Ascending aorta (tissue), 2 donors: ENCODE results near the gene MLX. TPM values are rescaled to one million over a fixed set of nuclear protein-coding genes. Genes with fewer than 3 reads are reported as not detected.

Experiments used
- DNase-seq, 2 donors: peaks; one replicate each; pipeline ENCODE4 v3.0.0-alpha.2; 2019; ENCODE audit warnings: low spot score in 2 of 2
- H3K27ac ChIP-seq, 2 donors: fragments of 200-600 bp; sonication (generic); one replicate each; pipeline ENCODE4 v1.5.1; 2016 to 2017; ENCODE audit warnings: mild to moderate bottlenecking in 1 of 2
- H3K27me3 ChIP-seq: fragments of 200-600 bp; sonication (generic); one replicate; pipeline ENCODE4 v1.5.1; 2017
- H3K36me3 ChIP-seq, 2 donors: fragments of 200-600 bp; sonication (generic); one replicate each; pipeline ENCODE4 v1.5.1; 2016
- H3K4me1 ChIP-seq, 2 donors: fragments of 200-600 bp; sonication (generic); one replicate each; pipeline ENCODE4 v1.5.1; 2016 to 2017; ENCODE audit warnings: mild to moderate bottlenecking in 1 of 2
- H3K4me3 ChIP-seq, 2 donors: fragments of 200-600 bp; sonication (generic); one replicate each; pipeline ENCODE4 v1.5.1; 2016 to 2017; ENCODE audit warnings: mild to moderate bottlenecking in 1 of 2
- H3K9me3 ChIP-seq, 2 donors: fragments of 200-600 bp; sonication (generic); one replicate each; pipeline ENCODE4 v1.5.1; 2016
- intact Hi-C: fragments of 100-400 bp; cut with DNase I; formaldehyde crosslinking; loops from one replicate; pipeline ENCODE4 v1.15.1; 2023
- total RNA-seq: library from RNA; depleted of rRNA; stranded (reverse); fragments of >200 nt; gene quantifications from one replicate; pipeline ENCODE4 v1.1.0, GENCODE V29; 2016
- TF ChIP-seq, protein P1 (sequence below), 3 experiments: fragments of 200-600 bp in 2 of 3; fragments of 450-650 bp in 1 of 3; sonication (generic) in 2 of 3; IDR thresholded peaks; one replicate each; pipeline ENCODE4 v1.5.1; 2016 to 2019; ENCODE audit warnings: antibody characterized with exemption in 3 of 3, mild to moderate bottlenecking in 1 of 3, moderate library complexity in 1 of 3

Gene MLX
- total RNA-seq, 1 donor from 2014 or later: 15.8 TPM

DNA sequence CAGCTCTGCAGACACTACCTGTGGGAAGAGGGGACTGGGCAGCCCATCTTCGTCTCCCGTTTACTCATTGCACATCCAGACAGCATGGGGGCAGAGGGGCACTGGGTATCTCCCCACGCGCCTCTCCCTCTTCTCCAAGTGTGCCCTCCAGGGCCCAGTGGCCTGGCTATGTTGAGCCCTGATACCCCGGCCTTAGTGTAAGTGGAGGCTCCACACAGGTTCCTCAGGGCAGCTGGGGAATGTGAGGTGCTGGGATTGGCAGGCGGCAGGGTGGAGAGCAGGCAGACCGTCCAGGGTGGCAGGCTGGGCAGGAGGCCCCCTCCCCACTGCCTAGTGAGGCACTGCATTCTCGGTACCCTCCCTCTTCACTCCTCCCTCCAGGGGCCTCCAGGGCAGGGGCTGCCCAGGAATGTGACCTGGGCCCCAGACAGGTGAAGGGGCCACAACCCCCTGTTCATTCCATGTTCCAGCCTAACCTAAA, 44.1 kb upstream of the MLX start:
- H3K27ac ChIP-seq: peak overlapping the region; percentile 96 to 97
- no peak for DNase-seq

GRCh38 chr17:42525221-42525620, 41.7 kb upstream of the MLX start:
- H3K27ac ChIP-seq: peak overlapping the region; percentile 96 to 97
- H3K4me3 ChIP-seq: no peak overlapping the region
- TF ChIP-seq, protein P1, sequence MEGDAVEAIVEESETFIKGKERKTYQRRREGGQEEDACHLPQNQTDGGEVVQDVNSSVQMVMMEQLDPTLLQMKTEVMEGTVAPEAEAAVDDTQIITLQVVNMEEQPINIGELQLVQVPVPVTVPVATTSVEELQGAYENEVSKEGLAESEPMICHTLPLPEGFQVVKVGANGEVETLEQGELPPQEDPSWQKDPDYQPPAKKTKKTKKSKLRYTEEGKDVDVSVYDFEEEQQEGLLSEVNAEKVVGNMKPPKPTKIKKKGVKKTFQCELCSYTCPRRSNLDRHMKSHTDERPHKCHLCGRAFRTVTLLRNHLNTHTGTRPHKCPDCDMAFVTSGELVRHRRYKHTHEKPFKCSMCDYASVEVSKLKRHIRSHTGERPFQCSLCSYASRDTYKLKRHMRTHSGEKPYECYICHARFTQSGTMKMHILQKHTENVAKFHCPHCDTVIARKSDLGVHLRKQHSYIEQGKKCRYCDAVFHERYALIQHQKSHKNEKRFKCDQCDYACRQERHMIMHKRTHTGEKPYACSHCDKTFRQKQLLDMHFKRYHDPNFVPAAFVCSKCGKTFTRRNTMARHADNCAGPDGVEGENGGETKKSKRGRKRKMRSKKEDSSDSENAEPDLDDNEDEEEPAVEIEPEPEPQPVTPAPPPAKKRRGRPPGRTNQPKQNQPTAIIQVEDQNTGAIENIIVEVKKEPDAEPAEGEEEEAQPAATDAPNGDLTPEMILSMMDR (IDR thresholded peaks at IDR 0.05): no peak
- intact Hi-C loops: no loop called here
- H3K9me3 ChIP-seq: no peaks in the 10 kb centered on the region
- H3K36me3 ChIP-seq: no peaks in the 10 kb centered on the region
- H3K4me1 ChIP-seq: peaks cover 35 to 67% of the 10 kb centered on the region in 2 donors
- H3K27me3 ChIP-seq: no peaks in the 10 kb centered on the region
- no peak for DNase-seq

More for the DNA sequence above, 44.1 kb upstream of the MLX start:
- no peaks in the 10 kb centered on the region for H3K36me3 ChIP-seq
- TF ChIP-seq, protein P1 (IDR thresholded peaks at IDR 0.05): no peak
- no peaks in the 10 kb centered on the region for H3K9me3 ChIP-seq
- intact Hi-C loops: no loop called here
- no peaks in the 10 kb centered on the region for H3K27me3 ChIP-seq
- H3K4me3 ChIP-seq: no peak overlapping the region
- peaks cover 55 to 81% of the 10 kb centered on the region in 2 donors for H3K4me1 ChIP-seq

- Histone ChIP-seq H3K4me1 (peaks cover 29 to 64% of the 10 kb centered on the region in 2 donors), H3K9me3 (no peaks in the 10 kb centered on the region), H3K36me3 (no peaks in the 10 kb centered on the region), H3K4me3 (no peak overlapping the region), H3K27ac (peak overlapping the region; percentile 96 to 97), H3K27me3 (no peaks in the 10 kb centered on the region)
- intact Hi-C loops: no loop called here
- no peak for DNase-seq
- TF ChIP-seq, protein P1 (IDR thresholded peaks at IDR 0.05): no peak
Observed at GRCh38 chr17:42526031-42526444, 40.9 kb upstream of the MLX start.

- no peak for DNase-seq
- H3K36me3 ChIP-seq: no peaks in the 10 kb centered on the region
- TF ChIP-seq, protein P1 (IDR thresholded peaks at IDR 0.05): no peak
- H3K4me3 ChIP-seq: no peak overlapping the region
- intact Hi-C loops: no loop called here
- no peaks in the 10 kb centered on the region for H3K9me3 ChIP-seq
- H3K27ac ChIP-seq: no peak overlapping the region
- peaks cover 10 to 53% of the 10 kb centered on the region in 2 donors for H3K4me1 ChIP-seq
- no peaks in the 10 kb centered on the region for H3K27me3 ChIP-seq
Observed at GRCh38 chr17:42527932-42528331, 39.0 kb upstream of the MLX start.

- Histone ChIP-seq H3K27me3 (no peaks in the 10 kb centered on the region), H3K27ac (no peak overlapping the region), H3K4me3 (no peak overlapping the region), H3K9me3 (no peaks in the 10 kb centered on the region), H3K4me1 (peaks cover 7 to 44% of the 10 kb centered on the region in 2 donors), H3K36me3 (no peaks in the 10 kb centered on the region)
- DNase-seq: no peak
- TF ChIP-seq, protein P1 (IDR thresholded peaks at IDR 0.05): no peak
- intact Hi-C loops: no loop called here
Observed at GRCh38 chr17:42529061-42529460, 37.8 kb upstream of the MLX start.
